Caco-2 (cell line): Measurements from ENCODE around the gene TMEM132D. TPM values are rescaled to one million over a fixed set of nuclear protein-coding genes. Genes with fewer than 3 reads are reported as not detected.

Experiments
- BruUV-seq: library from RNA; stranded (reverse); fragments of 400-500 nt; replicated peaks from 2 replicates; lab custom pipeline; 2021; lab: Mats Ljungman, UMichigan
- CTCF ChIA-PET: fragments of 300-600 bp; sonication (Branson Sonifier 250); formaldehyde crosslinking; loops from one replicate; lab custom pipeline; 2022; ENCODE audit warnings: antibody characterized with exemption; lab: Charles Lee
- POLR2A ChIA-PET: fragments of 300-600 bp; sonication (Branson Sonifier 250); formaldehyde crosslinking; loops from one replicate; lab custom pipeline; 2022; ENCODE audit warnings: antibody characterized with exemption; lab: Charles Lee
- DNase-seq, 2 experiments: peaks; one replicate each; pipeline versions ENCODE4 v3.0.0 to v3.0.0-alpha.2; 2020 to 2022
- H3K27me3 ChIP-seq: replicated peaks from 2 replicates; pipeline ENCODE4 v1.6.0; 2011; ENCODE audit warnings: low read length; ENCODE audit not compliant: control insufficient read depth, insufficient read depth
- H3K36me3 ChIP-seq: 2 replicates; pipeline ENCODE4 v1.5.1; 2011; ENCODE audit warnings: low read length; ENCODE audit not compliant: control insufficient read depth, insufficient read depth
- H3K4me1 ChIP-seq: fragments of 250-450 bp; sonication (Bioruptor Pico); 2 replicates; pipeline ENCODE4 v1.5.1; 2020; ENCODE audit warnings: mild to moderate bottlenecking
- H3K4me3 ChIP-seq: 2 replicates; pipeline ENCODE4 v1.5.1; 2011; ENCODE audit warnings: low read depth, mild to moderate bottlenecking, control low read depth, low read length
- H3K9me3 ChIP-seq: fragments of 250-450 bp; sonication (Bioruptor Pico); 2 replicates; pipeline ENCODE4 v1.5.1; 2020; ENCODE audit warnings: mild to moderate bottlenecking, moderate library complexity
- H3K27ac Mint-ChIP-seq: one replicate; pipeline ENCODE4 v1.8.0; 2022; ENCODE audit warnings: mixed read lengths; ENCODE audit not compliant: unreplicated experiment
- H3K27me3 Mint-ChIP-seq: one replicate; pipeline ENCODE4 v1.8.0; 2022; ENCODE audit warnings: mixed read lengths; ENCODE audit not compliant: insufficient read depth, unreplicated experiment
- H3K36me3 Mint-ChIP-seq: one replicate; pipeline ENCODE4 v1.8.0; 2022; ENCODE audit warnings: mild to moderate bottlenecking, mixed read lengths; ENCODE audit not compliant: insufficient read depth, unreplicated experiment
- H3K4me1 Mint-ChIP-seq: one replicate; pipeline ENCODE4 v1.8.0; 2022; ENCODE audit warnings: low read depth, mixed read lengths; ENCODE audit not compliant: unreplicated experiment
- H3K4me3 Mint-ChIP-seq: one replicate; pipeline ENCODE4 v1.8.0; 2022; ENCODE audit warnings: mild to moderate bottlenecking, moderate library complexity, mixed read lengths; ENCODE audit not compliant: unreplicated experiment
- H3K9me3 Mint-ChIP-seq: one replicate; pipeline ENCODE4 v1.8.0; 2022; ENCODE audit warnings: mixed read lengths; ENCODE audit not compliant: unreplicated experiment
- CTCF ChIP-seq, 2 experiments: fragments of 200-600 bp in 1 of 2; IDR thresholded peaks; 1 replicate in 1 of 2; 2 replicates in 1 of 2; pipeline versions ENCODE4 v1.5.1 to v1.8.0; 2011 to 2022; ENCODE audit warnings: antibody characterized with exemption in 1 of 2, control low read depth in 1 of 2, inconsistent platforms in 1 of 2, low read depth in 1 of 2, low read length in 1 of 2, mild to moderate bottlenecking in 1 of 2, moderate library complexity in 1 of 2; ENCODE audit not compliant: insufficient read depth in 1 of 2, severe bottlenecking in 1 of 2, unreplicated experiment in 1 of 2
- intact Hi-C: fragments of 100-400 bp; cut with micrococcal nuclease; formaldehyde crosslinking; loops from one replicate; pipeline ENCODE4 v1.10.0; 2022; ENCODE audit not compliant: unreplicated experiment
- total RNA-seq: library from RNA; stranded (reverse); gene quantifications from 2 replicates; pipeline ENCODE4 v1.2.3, GENCODE V29; 2022

Gene TMEM132D
- total RNA-seq, 1 experiment from 2014 or later, result not detected

GRCh38 chr12:129074379-129074778, 829.4 kb downstream of the TMEM132D start:
- H3K4me3 Mint-ChIP-seq, result no peak overlapping the region
- H3K36me3 Mint-ChIP-seq, result no peaks in the 10 kb centered on the region
- no TSS peak for BruUV-seq
- no peaks in the 10 kb centered on the region for H3K9me3 Mint-ChIP-seq
- H3K4me3 ChIP-seq, result no peak overlapping the region
- H3K4me1 Mint-ChIP-seq, result no peaks in the 10 kb centered on the region
- intact Hi-C loops, result no loop called here
- no peak for DNase-seq
- H3K4me1 ChIP-seq, result no peaks in the 10 kb centered on the region
- H3K36me3 ChIP-seq, result no peaks in the 10 kb centered on the region
- ChIA-PET CTCF (no interaction called here), POLR2A (no interaction called here)
- H3K27me3 Mint-ChIP-seq, result peaks cover 9% of the 10 kb centered on the region
- no peak overlapping the region for H3K27ac Mint-ChIP-seq
- H3K9me3 ChIP-seq, result no peaks in the 10 kb centered on the region
- TF ChIP-seq CTCF (IDR thresholded peaks at IDR 0.05; ENCODE audit: insufficient read depth in 1 of 2, low read depth in 1 of 2, low read length in 1 of 2, severe bottlenecking in 1 of 2, unreplicated experiment in 1 of 2), result no peak
- H3K27me3 ChIP-seq, result no peaks in the 10 kb centered on the region

- Mint-ChIP-seq H3K4me3 (no peak overlapping the region), H3K9me3 (no peaks in the 10 kb centered on the region), H3K36me3 (no peaks in the 10 kb centered on the region), H3K4me1 (no peaks in the 10 kb centered on the region), H3K27ac (no peak overlapping the region), H3K27me3 (peaks cover 9% of the 10 kb centered on the region)
- intact Hi-C loops, result no loop called here
- BruUV-seq, result no TSS peak
- CTCF ChIA-PET, result no interaction called here
- H3K4me1 ChIP-seq, result no peaks in the 10 kb centered on the region
- no peak overlapping the region for H3K4me3 ChIP-seq
- no peaks in the 10 kb centered on the region for H3K9me3 ChIP-seq
- DNase-seq, result no peak
- no peaks in the 10 kb centered on the region for H3K27me3 ChIP-seq
- no peaks in the 10 kb centered on the region for H3K36me3 ChIP-seq
- TF ChIP-seq CTCF (IDR thresholded peaks at IDR 0.05; ENCODE audit: insufficient read depth in 1 of 2, low read depth in 1 of 2, low read length in 1 of 2, severe bottlenecking in 1 of 2, unreplicated experiment in 1 of 2), result no peak
- POLR2A ChIA-PET, result no interaction called here
Measured at GRCh38 chr12:129073157-129073915, 830.5 kb downstream of the TMEM132D start.

GRCh38 chr12:129071362-129071761, 832.5 kb downstream of the TMEM132D start:
- no peak for DNase-seq
- intact Hi-C loops, result no loop called here
- Mint-ChIP-seq H3K9me3 (no peaks in the 10 kb centered on the region), H3K4me1 (no peaks in the 10 kb centered on the region), H3K27me3 (peaks cover 6% of the 10 kb centered on the region), H3K36me3 (no peaks in the 10 kb centered on the region), H3K4me3 (no peak overlapping the region), H3K27ac (no peak overlapping the region)
- no peak for TF ChIP-seq CTCF (IDR thresholded peaks at IDR 0.05; ENCODE audit: insufficient read depth in 1 of 2, low read depth in 1 of 2, low read length in 1 of 2, severe bottlenecking in 1 of 2, unreplicated experiment in 1 of 2)
- Histone ChIP-seq H3K27me3 (no peaks in the 10 kb centered on the region), H3K4me3 (no peak overlapping the region), H3K36me3 (no peaks in the 10 kb centered on the region), H3K9me3 (no peaks in the 10 kb centered on the region), H3K4me1 (no peaks in the 10 kb centered on the region)
- no TSS peak for BruUV-seq
- ChIA-PET CTCF (no interaction called here), POLR2A (no interaction called here)
